Subcutaneous adipose tissue (tissue), 4 donors: ENCODE measurements around the gene KIFBP. TPM values are rescaled to one million over a fixed set of nuclear protein-coding genes. Genes with fewer than 3 reads are reported as not detected.

ENCODE experiments used
- total RNA-seq, 4 donors: library from RNA; depleted of rRNA; stranded (reverse); fragments of >200 nt; gene quantifications; one replicate each; pipeline ENCODE4 v1.1.0, GENCODE V29; 2016
- TF ChIP-seq, protein P1 (sequence below): fragments of 450-650 bp; IDR thresholded peaks from one replicate; pipeline ENCODE4 v1.5.1; 2016; ENCODE audit warnings: low read depth, mild to moderate bottlenecking, control low read depth, antibody characterized with exemption, moderate library complexity

Gene KIFBP
- total RNA-seq, 4 donors from 2014 or later, result 35.9 to 69.9 (median 38.1) TPM

DNA sequence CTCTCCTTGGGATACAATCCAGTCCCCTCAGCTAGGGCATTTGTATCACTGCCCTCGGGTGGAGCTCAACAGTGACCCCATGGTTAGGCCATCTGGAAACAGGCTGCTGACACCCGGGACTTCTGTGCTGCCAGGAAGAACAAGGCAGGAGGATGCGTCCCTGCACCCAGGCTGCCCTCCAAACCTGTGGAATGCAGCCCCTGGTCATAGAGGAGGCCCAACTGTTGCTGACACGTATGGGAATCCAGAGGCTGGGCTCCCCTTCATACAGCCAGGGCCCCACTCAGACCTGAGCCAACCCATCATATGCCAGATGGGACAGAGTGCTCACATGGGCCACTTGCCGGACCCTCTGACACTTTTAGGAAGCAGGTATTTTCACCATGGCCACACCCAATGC is 53.8 kb downstream of the KIFBP start:
- TF ChIP-seq, protein P1, sequence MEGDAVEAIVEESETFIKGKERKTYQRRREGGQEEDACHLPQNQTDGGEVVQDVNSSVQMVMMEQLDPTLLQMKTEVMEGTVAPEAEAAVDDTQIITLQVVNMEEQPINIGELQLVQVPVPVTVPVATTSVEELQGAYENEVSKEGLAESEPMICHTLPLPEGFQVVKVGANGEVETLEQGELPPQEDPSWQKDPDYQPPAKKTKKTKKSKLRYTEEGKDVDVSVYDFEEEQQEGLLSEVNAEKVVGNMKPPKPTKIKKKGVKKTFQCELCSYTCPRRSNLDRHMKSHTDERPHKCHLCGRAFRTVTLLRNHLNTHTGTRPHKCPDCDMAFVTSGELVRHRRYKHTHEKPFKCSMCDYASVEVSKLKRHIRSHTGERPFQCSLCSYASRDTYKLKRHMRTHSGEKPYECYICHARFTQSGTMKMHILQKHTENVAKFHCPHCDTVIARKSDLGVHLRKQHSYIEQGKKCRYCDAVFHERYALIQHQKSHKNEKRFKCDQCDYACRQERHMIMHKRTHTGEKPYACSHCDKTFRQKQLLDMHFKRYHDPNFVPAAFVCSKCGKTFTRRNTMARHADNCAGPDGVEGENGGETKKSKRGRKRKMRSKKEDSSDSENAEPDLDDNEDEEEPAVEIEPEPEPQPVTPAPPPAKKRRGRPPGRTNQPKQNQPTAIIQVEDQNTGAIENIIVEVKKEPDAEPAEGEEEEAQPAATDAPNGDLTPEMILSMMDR, result no peak

DNA sequence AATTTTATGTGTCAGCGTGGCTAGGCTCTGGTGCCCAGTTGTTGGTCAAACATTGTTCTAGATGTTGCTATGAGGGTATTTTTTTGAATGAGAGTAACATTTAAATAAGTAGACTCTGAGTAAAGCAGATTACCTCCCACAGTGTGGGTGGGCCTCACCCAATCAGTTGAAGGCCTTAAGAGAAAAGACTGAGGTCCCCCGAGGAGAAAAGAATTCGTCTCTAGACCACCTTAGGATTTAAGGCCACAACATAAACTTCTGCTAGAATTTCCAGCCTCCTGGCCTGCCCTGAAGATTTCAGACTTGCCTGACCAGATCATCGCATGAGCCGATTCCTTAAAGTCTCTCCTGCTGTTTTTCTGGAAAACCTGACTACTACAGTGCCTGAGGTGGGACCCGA is 54.2 kb downstream of the KIFBP start:
- TF ChIP-seq, protein P1, result no peak

DNA sequence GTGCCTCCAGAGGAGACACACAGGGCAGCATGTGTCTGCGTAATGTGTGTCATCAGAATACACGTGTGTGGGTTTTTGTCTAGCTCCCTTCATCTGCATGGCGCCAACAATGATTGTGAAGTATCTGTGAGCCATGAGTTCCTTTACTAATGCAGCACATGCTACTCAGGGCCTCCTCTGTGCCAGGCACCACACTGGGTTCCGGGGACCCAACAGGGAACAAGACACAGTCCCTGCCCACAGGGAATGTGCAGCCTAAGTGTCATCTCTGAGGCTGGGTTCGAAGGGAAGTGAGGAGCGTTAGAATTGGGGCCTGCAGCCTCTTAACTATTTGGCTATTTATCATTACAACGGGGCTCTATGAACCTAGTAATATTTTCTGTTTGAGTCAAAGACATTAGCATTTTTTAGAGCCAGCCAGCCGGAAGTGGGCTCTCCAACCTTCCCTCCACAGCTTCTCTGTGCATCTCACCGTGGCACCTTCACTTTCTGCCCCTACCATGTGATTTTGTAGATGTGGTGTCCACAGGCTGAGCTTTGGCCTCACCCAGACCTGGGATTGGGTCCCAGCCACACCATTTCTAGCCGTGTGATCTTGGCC is 55.4 kb downstream of the KIFBP start:
- TF ChIP-seq, protein P1, result no peak

DNA sequence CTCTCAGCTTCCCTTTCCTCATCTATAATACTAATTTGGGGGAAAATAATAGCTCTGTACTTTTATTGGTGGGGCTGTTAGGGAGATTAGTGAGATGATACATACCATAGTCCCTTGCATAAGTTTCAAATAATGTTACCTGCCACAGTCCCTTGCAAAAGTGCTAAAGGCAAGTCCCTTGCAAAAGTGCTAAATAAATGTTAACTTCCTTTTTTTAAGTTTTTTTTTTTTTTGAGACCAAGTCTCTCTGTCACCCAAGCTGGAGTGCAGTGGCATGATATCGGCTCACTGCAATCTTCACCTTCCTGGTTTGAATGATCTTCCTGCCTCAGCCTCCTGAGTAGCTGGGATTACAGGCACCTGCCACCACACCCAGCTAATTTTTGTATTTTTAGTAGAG is 55.9 kb downstream of the KIFBP start:
- TF ChIP-seq, protein P1, result no peak

DNA sequence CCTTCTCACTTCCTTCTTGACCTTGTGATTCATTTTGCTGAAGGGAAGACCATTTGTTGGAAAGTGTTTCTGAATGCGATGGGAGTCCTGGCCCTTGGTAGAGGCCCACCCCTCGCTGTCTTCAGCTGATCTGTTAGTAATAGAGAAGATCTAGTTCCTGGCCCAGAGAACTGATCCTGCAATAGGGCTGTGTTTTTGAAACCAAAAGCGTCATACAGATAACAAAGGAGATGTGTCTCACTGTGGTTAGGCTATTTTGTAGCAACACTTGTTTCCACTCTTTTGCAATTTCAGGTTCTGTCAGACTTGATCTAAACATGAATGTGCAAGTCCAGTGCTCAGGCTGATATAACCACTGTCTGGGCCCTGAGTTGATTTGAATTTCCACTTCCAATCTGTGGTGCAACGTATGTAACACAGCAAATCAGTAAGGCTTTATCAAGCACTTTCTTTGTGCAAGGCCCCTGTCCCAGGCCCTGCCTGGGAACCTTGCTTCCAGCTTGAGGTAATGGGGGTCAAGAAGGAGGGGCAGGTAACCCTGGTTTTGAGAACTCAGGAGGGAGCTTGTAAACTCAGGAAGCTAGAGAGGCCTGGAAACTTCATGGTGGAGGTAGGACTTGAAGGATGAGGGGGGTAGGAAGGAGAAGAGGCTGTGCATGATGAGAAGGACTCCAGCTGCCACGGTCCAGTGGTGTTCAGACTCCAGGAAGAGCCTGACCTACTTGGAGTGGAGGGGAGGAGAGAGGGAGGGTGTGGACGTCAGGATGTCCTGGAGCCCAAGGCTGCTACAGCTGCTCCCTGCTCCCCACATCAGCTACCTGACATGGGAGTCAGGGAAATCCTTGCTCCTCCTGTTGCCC is 57.1 kb downstream of the KIFBP start:
- TF ChIP-seq, protein P1, result no peak

DNA sequence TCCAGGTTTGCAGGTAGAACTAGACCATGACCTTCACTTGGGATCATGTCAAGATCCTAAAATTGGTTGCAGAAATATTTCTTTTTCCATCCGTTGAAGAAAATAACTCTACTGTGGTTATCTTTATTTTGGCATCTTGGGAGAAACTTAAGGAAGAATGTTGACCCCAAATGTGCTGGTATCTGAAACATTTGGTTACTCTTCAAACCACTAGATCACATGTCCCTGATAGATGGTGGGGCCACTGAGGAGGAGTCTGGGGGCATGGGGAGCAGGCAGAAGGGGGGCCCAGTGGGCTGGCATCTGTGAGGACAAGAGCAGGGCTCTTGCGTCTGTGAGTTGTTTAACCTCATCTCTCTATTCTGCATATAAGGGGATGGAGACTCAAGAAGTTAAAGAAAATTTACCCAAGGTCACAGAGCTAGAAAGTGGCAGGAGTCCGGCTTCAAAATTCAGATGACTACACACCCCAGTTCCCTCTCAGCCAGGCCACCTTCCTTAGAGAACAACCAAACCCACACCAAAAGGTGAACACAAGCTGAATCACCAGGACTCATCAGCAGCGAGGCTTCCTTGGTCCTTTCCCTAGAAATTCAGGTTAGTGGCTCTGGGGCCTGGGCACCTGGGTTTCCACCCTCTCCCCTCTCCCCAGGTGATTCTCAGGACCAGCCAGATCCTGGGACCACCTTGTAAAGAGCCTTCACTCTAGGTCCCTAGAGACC is 58.7 kb downstream of the KIFBP start:
- TF ChIP-seq, protein P1, result no peak

DNA sequence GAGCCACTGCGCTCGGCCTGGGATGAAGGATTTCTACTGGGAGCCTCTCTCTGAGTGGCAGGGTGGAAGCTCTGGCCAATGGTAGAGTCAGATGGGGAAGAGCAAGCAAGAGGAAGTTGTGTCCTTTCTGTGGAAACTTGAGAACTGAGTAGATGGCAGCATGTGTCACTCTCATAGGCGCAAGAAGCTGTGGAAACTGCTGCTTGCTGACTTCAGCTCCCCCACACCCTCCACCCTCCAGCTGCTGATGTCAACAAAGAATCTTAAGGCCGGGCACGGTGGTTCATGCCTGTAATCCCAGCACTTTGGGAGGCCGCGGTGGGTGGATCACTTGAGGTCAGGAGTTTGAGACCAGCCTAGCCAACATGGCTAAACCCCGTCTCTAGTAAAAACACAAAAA is 59.5 kb downstream of the KIFBP start:
- TF ChIP-seq, protein P1, result no peak
